ENCODE measurements around the gene NUMBL. TPM values are rescaled to one million over a fixed set of nuclear protein-coding genes. Genes with fewer than 3 reads are reported as not detected.
A peak's percentile ranks its signal among the peaks of the same experiment; 100 is the strongest.

Gene NUMBL
- total RNA-seq, 1 donor from 2014 or later, result 20.6 TPM

- intact Hi-C loops (cut with micrococcal nuclease), result no loop called here
- Mint-ChIP-seq H3K4me3 (no peak overlapping the region), H3K36me3 (ENCODE audit: low read depth) (peaks cover 35% of the 10 kb centered on the region), H3K27me3 (ENCODE audit: insufficient read depth) (no peaks in the 10 kb centered on the region), H3K27ac (no peak overlapping the region), H3K4me1 (ENCODE audit: low read depth) (peaks cover 24% of the 10 kb centered on the region), H3K9me3 (peaks cover 4% of the 10 kb centered on the region)
- no peak for DNase-seq (ENCODE audit: low spot score)
These were observed 31.6 kb upstream of the NUMBL start for GRCh38 chr19:40721936-40722661.

- Mint-ChIP-seq H3K27ac (no peak overlapping the region), H3K27me3 (ENCODE audit: insufficient read depth) (no peaks in the 10 kb centered on the region), H3K9me3 (peaks cover 4% of the 10 kb centered on the region), H3K4me1 (ENCODE audit: low read depth) (peaks cover 29% of the 10 kb centered on the region), H3K36me3 (ENCODE audit: low read depth) (peaks cover 31% of the 10 kb centered on the region), H3K4me3 (no peak overlapping the region)
- intact Hi-C loops (cut with micrococcal nuclease), result no loop called here
- DNase-seq (ENCODE audit: low spot score), result no peak
These were observed 30.7 kb upstream of the NUMBL start for GRCh38 chr19:40721140-40721486.

DNA sequence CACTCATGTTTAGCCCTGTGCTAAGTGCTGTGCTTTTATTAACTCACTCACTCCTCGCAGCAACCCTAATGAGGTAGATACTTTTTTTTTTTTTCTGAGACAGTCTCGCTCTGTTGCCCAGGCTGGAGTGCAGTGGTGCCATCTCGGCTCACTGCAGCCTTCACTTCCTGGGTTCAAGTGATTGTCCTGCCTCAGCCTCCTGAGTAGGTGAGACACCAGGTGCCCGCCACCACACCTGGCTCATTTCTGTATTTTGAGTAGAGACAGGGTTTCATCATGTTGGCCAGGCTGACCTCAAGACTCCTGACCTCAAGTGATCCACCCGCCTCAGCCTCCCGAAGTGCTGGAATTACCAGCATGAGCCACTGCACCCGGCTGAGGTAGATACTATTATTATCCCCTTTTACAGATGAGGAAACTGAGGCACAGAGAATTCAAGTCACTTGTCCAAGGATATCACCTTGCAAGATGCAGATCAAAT, 29.0 kb upstream of the NUMBL start:
- Mint-ChIP-seq H3K4me1 (ENCODE audit: low read depth) (peaks cover 45% of the 10 kb centered on the region), H3K9me3 (peaks cover 4% of the 10 kb centered on the region), H3K36me3 (ENCODE audit: low read depth) (peaks cover 26% of the 10 kb centered on the region), H3K27me3 (ENCODE audit: insufficient read depth) (no peaks in the 10 kb centered on the region), H3K4me3 (peak overlapping the region; percentile 97), H3K27ac (no peak overlapping the region)
- no peak for DNase-seq (ENCODE audit: low spot score)
- intact Hi-C loops (cut with micrococcal nuclease), result loop anchor here (5.0 to 10.0 kb wide), 4 partner anchors 255 to 1168 kb away; partner anchors contain the start of genes AKT2, BLVRB, C19orf47 and PLD3

- Mint-ChIP-seq H3K27me3 (ENCODE audit: insufficient read depth) (no peaks in the 10 kb centered on the region), H3K4me1 (ENCODE audit: low read depth) (peaks cover 49% of the 10 kb centered on the region), H3K9me3 (peaks cover 4% of the 10 kb centered on the region), H3K36me3 (ENCODE audit: low read depth) (peaks cover 25% of the 10 kb centered on the region), H3K27ac (no peak overlapping the region), H3K4me3 (peak overlapping the region; percentile 97)
- DNase-seq (ENCODE audit: low spot score), result no peak
- intact Hi-C loops (cut with micrococcal nuclease), result loop anchor here (5.0 to 10.0 kb wide), 4 partner anchors 254 to 1168 kb away; partner anchors contain the start of genes AKT2, BLVRB, C19orf47 and PLD3
These were observed 28.4 kb upstream of the NUMBL start for GRCh38 chr19:40718774-40719391.

DNA sequence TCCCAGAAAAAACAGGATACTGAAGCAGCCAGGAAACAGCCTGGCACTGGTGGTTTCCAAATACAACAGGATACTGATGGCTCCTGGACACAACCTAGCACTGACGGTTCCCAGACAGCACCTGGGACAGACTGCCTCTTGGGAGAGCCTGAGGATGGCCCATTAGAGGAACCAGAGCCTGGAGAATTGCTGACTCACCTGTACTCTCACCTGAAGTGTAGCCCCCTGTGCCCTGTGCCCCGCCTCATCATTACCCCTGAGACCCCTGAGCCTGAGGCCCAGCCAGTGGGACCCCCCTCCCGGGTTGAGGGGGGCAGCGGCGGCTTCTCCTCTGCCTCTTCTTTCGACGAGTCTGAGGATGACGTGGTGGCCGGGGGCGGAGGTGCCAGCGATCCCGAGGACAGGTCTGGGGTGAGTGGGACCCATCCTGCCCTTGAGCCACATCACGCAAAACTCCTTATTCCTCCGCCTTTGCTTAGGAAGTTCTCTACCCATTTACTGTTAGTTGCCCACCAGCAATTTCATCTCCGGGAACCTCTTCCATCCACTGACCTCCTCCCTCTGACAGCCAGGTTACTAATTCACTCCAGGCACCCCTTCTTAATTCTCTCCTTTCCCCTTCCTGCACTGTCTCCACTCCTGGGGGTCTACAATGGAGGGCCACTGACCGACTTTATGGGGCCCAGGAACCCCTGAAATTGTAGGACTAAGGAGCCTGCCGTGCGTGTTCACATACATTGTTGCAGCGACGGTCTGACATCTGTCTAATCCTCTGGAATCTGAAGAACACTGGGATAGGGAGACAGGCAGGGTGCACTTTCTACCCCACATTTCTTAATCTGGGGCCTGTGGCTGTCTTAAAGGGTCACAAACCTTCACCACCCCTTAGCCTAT, 27.7 kb upstream of the NUMBL start:
- peak overlapping the region; percentile 94 for H3K27ac Mint-ChIP-seq
- peaks cover under 1% of the 10 kb centered on the region for H3K9me3 Mint-ChIP-seq
- H3K36me3 Mint-ChIP-seq (ENCODE audit: low read depth), result peaks cover 21% of the 10 kb centered on the region
- peaks cover 52% of the 10 kb centered on the region for H3K4me1 Mint-ChIP-seq (ENCODE audit: low read depth)
- H3K4me3 Mint-ChIP-seq, result peak overlapping the region; percentile 97
- no peak for DNase-seq (ENCODE audit: low spot score)
- intact Hi-C loops (cut with micrococcal nuclease), result loop anchor here (1.0 to 10.0 kb wide), 5 partner anchors 253 to 1169 kb away; partner anchors contain the start of genes AKT2, BLVRB, C19orf47 and PLD3
- no peaks in the 10 kb centered on the region for H3K27me3 Mint-ChIP-seq (ENCODE audit: insufficient read depth)

DNA sequence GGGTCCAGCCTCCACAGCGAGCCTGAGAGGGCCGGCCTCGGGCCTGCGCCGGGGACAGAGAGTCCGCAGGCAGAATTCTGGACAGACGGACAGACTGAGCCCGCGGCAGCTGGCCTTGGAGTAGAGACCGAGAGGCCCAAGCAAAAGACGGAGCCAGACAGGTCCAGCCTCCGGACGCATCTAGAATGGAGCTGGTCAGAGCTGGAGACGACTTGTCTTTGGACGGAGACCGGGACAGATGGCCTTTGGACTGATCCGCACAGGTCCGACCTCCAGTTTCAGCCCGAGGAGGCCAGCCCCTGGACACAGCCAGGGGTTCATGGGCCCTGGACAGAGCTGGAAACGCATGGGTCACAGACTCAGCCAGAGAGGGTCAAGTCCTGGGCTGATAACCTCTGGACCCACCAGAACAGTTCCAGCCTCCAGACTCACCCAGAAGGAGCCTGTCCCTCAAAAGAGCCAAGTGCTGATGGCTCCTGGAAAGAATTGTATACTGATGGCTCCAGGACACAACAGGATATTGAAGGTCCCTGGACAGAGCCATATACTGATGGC, 27.0 kb upstream of the NUMBL start:
- DNase-seq (ENCODE audit: low spot score), result peak; percentile 3
- H3K27me3 Mint-ChIP-seq (ENCODE audit: insufficient read depth), result no peaks in the 10 kb centered on the region
- intact Hi-C loops (cut with micrococcal nuclease), result loop anchor here (1.0 to 10.0 kb wide), 5 partner anchors 253 to 1170 kb away; partner anchors contain the start of genes AKT2, BLVRB, C19orf47 and PLD3
- peak overlapping the region; percentile 97 for H3K4me3 Mint-ChIP-seq
- H3K27ac Mint-ChIP-seq, result peak overlapping the region; percentile 68
- peaks cover 21% of the 10 kb centered on the region for H3K36me3 Mint-ChIP-seq (ENCODE audit: low read depth)
- H3K9me3 Mint-ChIP-seq, result no peaks in the 10 kb centered on the region
- H3K4me1 Mint-ChIP-seq (ENCODE audit: low read depth), result peaks cover 49% of the 10 kb centered on the region

DNA sequence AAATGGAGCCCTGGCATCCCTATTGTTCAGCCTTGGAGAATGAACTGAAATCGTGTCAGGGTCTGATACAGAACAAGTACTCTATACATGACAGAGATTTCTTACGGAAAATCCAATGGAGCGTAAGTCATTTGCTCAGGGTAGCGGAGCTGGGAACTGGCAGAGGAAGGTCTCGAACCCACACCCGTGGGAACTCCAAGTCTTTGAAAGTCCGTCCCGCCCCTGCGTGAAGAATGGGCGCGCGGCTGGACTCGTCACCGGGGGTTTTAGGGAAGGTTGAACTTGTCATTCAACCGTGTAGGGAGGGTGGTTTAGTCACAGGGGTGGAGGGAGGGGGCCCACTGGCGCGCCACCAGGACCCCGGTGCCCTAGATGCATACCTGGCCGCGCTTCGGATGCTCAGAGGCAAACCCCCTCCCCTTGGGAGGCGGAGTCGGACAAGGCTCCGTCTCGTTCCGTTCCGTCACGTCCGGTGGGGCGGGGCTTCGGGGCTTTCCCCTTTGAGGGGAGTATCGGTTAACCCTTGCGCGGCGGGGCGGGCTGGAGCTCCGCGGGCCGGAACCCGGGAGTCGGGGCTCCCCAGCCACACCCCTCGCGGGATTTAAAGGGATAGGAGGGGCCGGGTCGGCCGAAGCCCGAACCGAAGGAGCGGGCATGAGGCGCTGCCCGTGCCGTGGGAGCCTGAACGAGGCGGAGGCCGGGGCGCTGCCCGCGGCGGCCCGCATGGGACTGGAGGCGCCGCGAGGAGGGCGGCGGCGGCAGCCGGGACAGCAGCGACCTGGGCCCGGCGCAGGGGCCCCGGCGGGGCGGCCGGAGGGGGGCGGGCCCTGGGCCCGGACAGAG, 26.3 kb upstream of the NUMBL start, which contains the start of the genes COQ8B and ITPKC:
COQ8B (minus strand) TSS at position 405 of the 843 bp plus-strand sequence. CDS start 2,254 bp downstream, outside the sequence.
ITPKC (plus strand) TSS at position 631 of the 843 bp plus-strand sequence; CDS start at position 655, 24 bp downstream.
- peaks cover 17% of the 10 kb centered on the region for H3K36me3 Mint-ChIP-seq (ENCODE audit: low read depth)
- DNase-seq (ENCODE audit: low spot score), result peak; percentile 100
- intact Hi-C loops (cut with micrococcal nuclease), result loop anchor here (1.0 to 10.0 kb wide), 8 partner anchors 34 to 1171 kb away; partner anchors contain the start of genes ACTMAP, AKT2, BLVRB and C19orf47
- H3K4me3 Mint-ChIP-seq, result peak within 1 kb of the TSS; percentile 97
- no peaks in the 10 kb centered on the region for H3K27me3 Mint-ChIP-seq (ENCODE audit: insufficient read depth)
- peak within 1 kb of the TSS; percentile 95 for H3K27ac Mint-ChIP-seq
- H3K9me3 Mint-ChIP-seq, result no peaks in the 10 kb centered on the region
- peaks cover 45% of the 10 kb centered on the region for H3K4me1 Mint-ChIP-seq (ENCODE audit: low read depth)

GRCh38 chr19:40716031-40716481, 25.6 kb upstream of the NUMBL start:
- H3K4me1 Mint-ChIP-seq (ENCODE audit: low read depth), result peaks cover 49% of the 10 kb centered on the region
- H3K27me3 Mint-ChIP-seq (ENCODE audit: insufficient read depth), result no peaks in the 10 kb centered on the region
- H3K4me3 Mint-ChIP-seq, result peak overlapping the region; percentile 83
- H3K36me3 Mint-ChIP-seq (ENCODE audit: low read depth), result peaks cover 22% of the 10 kb centered on the region
- intact Hi-C loops (cut with micrococcal nuclease), result loop anchor here (1.0 to 10.0 kb wide), 7 partner anchors 34 to 1171 kb away; partner anchors contain the start of genes ACTMAP, AKT2, BLVRB and C19orf47
- peak overlapping the region; percentile 95 for H3K27ac Mint-ChIP-seq
- H3K9me3 Mint-ChIP-seq, result no peaks in the 10 kb centered on the region
- peak; percentile 19 for DNase-seq (ENCODE audit: low spot score)

GRCh38 chr19:40714441-40715299, 24.2 kb upstream of the NUMBL start:
- Mint-ChIP-seq H3K27ac (peak overlapping the region; percentile 95), H3K9me3 (no peaks in the 10 kb centered on the region), H3K4me3 (peak overlapping the region; percentile 83), H3K27me3 (ENCODE audit: insufficient read depth) (no peaks in the 10 kb centered on the region), H3K36me3 (ENCODE audit: low read depth) (peaks cover 20% of the 10 kb centered on the region), H3K4me1 (ENCODE audit: low read depth) (peaks cover 42% of the 10 kb centered on the region)
- peak; percentile 90 for DNase-seq (ENCODE audit: low spot score)
- intact Hi-C loops (cut with micrococcal nuclease), result loop anchor here (1.0 to 10.0 kb wide), 8 partner anchors 24 to 1173 kb away; partner anchors contain the start of genes AKT2, BLVRB, C19orf47 and NUMBL

DNA sequence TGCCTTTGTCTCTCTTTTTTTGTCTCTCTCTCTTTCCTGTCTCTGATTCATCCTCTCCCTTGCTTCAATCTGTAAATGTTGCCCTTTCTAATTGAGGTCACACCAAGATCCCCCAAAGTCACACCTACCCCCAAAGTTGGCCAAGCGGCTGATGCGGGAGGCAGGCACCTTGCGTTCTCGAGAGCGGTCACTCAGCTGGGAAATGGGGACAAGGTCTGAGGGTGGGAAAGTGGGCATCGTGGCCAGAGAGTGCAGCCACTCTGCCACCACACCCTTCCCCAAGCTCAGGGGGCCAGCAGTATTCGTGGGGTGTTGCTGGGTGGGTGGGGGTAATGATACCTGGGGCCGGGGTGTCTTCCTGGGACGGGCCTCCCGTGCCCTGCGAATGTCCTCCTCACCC, 23.5 kb upstream of the NUMBL start:
- peak overlapping the region; percentile 95 for H3K27ac Mint-ChIP-seq

More for the DNA sequence above, 23.5 kb upstream of the NUMBL start:
- Mint-ChIP-seq H3K4me1 (ENCODE audit: low read depth) (peaks cover 47% of the 10 kb centered on the region), H3K27me3 (ENCODE audit: insufficient read depth) (no peaks in the 10 kb centered on the region), H3K36me3 (ENCODE audit: low read depth) (peaks cover 26% of the 10 kb centered on the region), H3K9me3 (no peaks in the 10 kb centered on the region), H3K4me3 (peak overlapping the region; percentile 83)
- no peak for DNase-seq (ENCODE audit: low spot score)
- intact Hi-C loops (cut with micrococcal nuclease), result loop anchor here (10.0 kb wide), 1 partner anchor 249 kb away; the partner anchor contains the start of genes BLVRB and SPTBN4

Measured in activated T-helper 1 cell treated with anti-CD3 and anti-CD28 coated beads, Interleukin-12 subunit alpha, Interleukin-12 subunit beta, Interleukin-2, Interleukin-4 antibody, amounts not matched to agents 30 ng/mL and 10 ng/mL and 1 ng/mL, durations not matched to agents 14 hours and 24 hours and 36 hours (primary cell).